H9 (cell line): ENCODE results near the gene MAP7. TPM values are rescaled to one million over a fixed set of nuclear protein-coding genes. Genes with fewer than 3 reads are reported as not detected.

ENCODE experiments used
- DNase-seq: peaks from one replicate; pipeline ENCODE4 v3.0.0-alpha.2; 2017
- H2AFZ ChIP-seq: one replicate; pipeline ENCODE4 v1.6.1; 2013; ENCODE audit warnings: mild to moderate bottlenecking, low read length, control low read depth, moderate library complexity
- H2AK5ac ChIP-seq: 2 replicates; pipeline ENCODE4 v1.6.1; 2013; ENCODE audit warnings: low read length, control low read depth, mixed read lengths; ENCODE audit not compliant: insufficient read length
- H2BK120ac ChIP-seq: one replicate; pipeline ENCODE4 v1.6.1; 2013; ENCODE audit warnings: low read depth, mild to moderate bottlenecking, low read length, control low read depth, inconsistent platforms; ENCODE audit not compliant: poor library complexity, severe bottlenecking
- H2BK12ac ChIP-seq: 2 replicates; pipeline ENCODE4 v1.6.1; 2013; ENCODE audit warnings: low read length, control low read depth, mixed read lengths, low read depth; ENCODE audit not compliant: insufficient read length
- H2BK15ac ChIP-seq: 2 replicates; pipeline ENCODE4 v1.6.1; 2013; ENCODE audit warnings: low read depth, low read length, control low read depth
- H2BK20ac ChIP-seq: one replicate; pipeline ENCODE4 v1.6.1; 2013; ENCODE audit warnings: low read depth, mild to moderate bottlenecking, low read length, control low read depth, inconsistent platforms; ENCODE audit not compliant: poor library complexity, severe bottlenecking
- H2BK5ac ChIP-seq: 2 replicates; pipeline ENCODE4 v1.6.1; 2013; ENCODE audit warnings: low read length, control low read depth, mixed read lengths; ENCODE audit not compliant: insufficient read length
- H3K14ac ChIP-seq: 2 replicates; pipeline ENCODE4 v1.6.1; 2013; ENCODE audit warnings: low read length, control low read depth; ENCODE audit not compliant: insufficient read depth
- H3K18ac ChIP-seq: 2 replicates; pipeline ENCODE4 v1.6.1; 2013; ENCODE audit warnings: low read depth, mild to moderate bottlenecking, mixed read lengths, low read length, control low read depth; ENCODE audit not compliant: insufficient read length
- H3K23ac ChIP-seq: 2 replicates; pipeline ENCODE4 v1.6.1; 2013; ENCODE audit warnings: low read length, control low read depth, mixed read lengths, low read depth; ENCODE audit not compliant: insufficient read length
- H3K23me2 ChIP-seq: 2 replicates; pipeline ENCODE4 v1.6.1; 2013; ENCODE audit warnings: low read depth, mild to moderate bottlenecking, mixed read lengths, low read length, control low read depth; ENCODE audit not compliant: insufficient read length, poor library complexity, severe bottlenecking
- H3K27ac ChIP-seq: 2 replicates; pipeline ENCODE4 v1.5.1; 2013; ENCODE audit warnings: low read length, control low read depth, mixed read lengths, low read depth; ENCODE audit not compliant: insufficient read length
- H3K27me3 ChIP-seq: 2 replicates; pipeline ENCODE4 v1.6.1; 2013; ENCODE audit warnings: low read length, control low read depth, inconsistent platforms; ENCODE audit not compliant: insufficient read depth
- H3K4ac ChIP-seq: 2 replicates; pipeline ENCODE4 v1.6.1; 2013; ENCODE audit warnings: low read depth, mild to moderate bottlenecking, control low read depth, inconsistent platforms, low read length, moderate library complexity
- H3K4me1 ChIP-seq: 2 replicates; pipeline ENCODE4 v1.6.1; 2013; ENCODE audit warnings: low read length, control low read depth, inconsistent platforms; ENCODE audit not compliant: insufficient read depth
- H3K4me2 ChIP-seq: 2 replicates; pipeline ENCODE4 v1.6.1; 2013; ENCODE audit warnings: low read length, control low read depth, mixed read lengths; ENCODE audit not compliant: insufficient read length, insufficient read depth
- H3K56ac ChIP-seq: 2 replicates; pipeline ENCODE4 v1.6.1; 2013; ENCODE audit warnings: low read depth, mild to moderate bottlenecking, mixed read lengths, low read length, control low read depth; ENCODE audit not compliant: insufficient read length
- H3K79me1 ChIP-seq: 2 replicates; pipeline ENCODE4 v1.6.1; 2013; ENCODE audit warnings: low read depth, mild to moderate bottlenecking, moderate library complexity, low read length, control low read depth, inconsistent platforms; ENCODE audit not compliant: insufficient read depth, poor library complexity, severe bottlenecking
- H3K79me2 ChIP-seq: 2 replicates; pipeline ENCODE4 v1.6.1; 2013; ENCODE audit warnings: low read length, control low read depth, inconsistent platforms; ENCODE audit not compliant: insufficient read depth
- H3K9ac ChIP-seq: 2 replicates; pipeline ENCODE4 v1.6.1; 2013; ENCODE audit warnings: low read length, control low read depth, mixed read lengths; ENCODE audit not compliant: insufficient read length; ENCODE audit errors: extremely low read depth
- H3K9me3 ChIP-seq: one replicate; pipeline ENCODE4 v1.6.1; 2013; ENCODE audit warnings: low read depth, low read length, inconsistent platforms; ENCODE audit not compliant: control insufficient read depth
- H3T11ph ChIP-seq: one replicate; pipeline ENCODE4 v1.6.1; 2013; ENCODE audit warnings: mild to moderate bottlenecking, low read length, control low read depth, inconsistent platforms
- H4K20me1 ChIP-seq: one replicate; pipeline ENCODE4 v1.6.1; 2013; ENCODE audit not compliant: control insufficient read depth, insufficient read length, insufficient read depth
- H4K5ac ChIP-seq: 2 replicates; pipeline ENCODE4 v1.6.1; 2013; ENCODE audit warnings: low read depth, mild to moderate bottlenecking, mixed read lengths, low read length, control low read depth; ENCODE audit not compliant: insufficient read length
- H4K8ac ChIP-seq: replicated peaks from 2 replicates; pipeline ENCODE4 v1.6.1; 2013; ENCODE audit warnings: low read length, control low read depth, mixed read lengths, low read depth; ENCODE audit not compliant: insufficient read length
- H4K91ac ChIP-seq: 2 replicates; pipeline ENCODE4 v1.6.1; 2013; ENCODE audit warnings: low read depth, mild to moderate bottlenecking, moderate library complexity, mixed read lengths, low read length, control low read depth; ENCODE audit not compliant: insufficient read length
- H3K27ac Mint-ChIP-seq, 3 experiments: 2 replicates in 2 of 3; 3 replicates in 1 of 3; pipeline ENCODE4 v1.8.0; 2020 to 2021; ENCODE audit warnings: mixed read lengths in 3 of 3, mild to moderate bottlenecking in 1 of 3, moderate library complexity in 1 of 3
- H3K27me3 Mint-ChIP-seq: 2 replicates; pipeline ENCODE4 v1.8.0; 2021; ENCODE audit warnings: low read depth, mild to moderate bottlenecking, moderate library complexity, mixed read lengths
- H3K36me3 Mint-ChIP-seq, 3 experiments: 2 replicates in 2 of 3; 3 replicates in 1 of 3; pipeline ENCODE4 v1.8.0; 2020 to 2021; ENCODE audit warnings: low read depth in 3 of 3, mixed read lengths in 3 of 3; ENCODE audit not compliant: insufficient read depth in 1 of 3
- H3K4me1 Mint-ChIP-seq, 2 experiments: 2 replicates each; pipeline ENCODE4 v1.8.0; 2020; ENCODE audit warnings: mixed read lengths in 2 of 2
- H3K4me3 Mint-ChIP-seq, 2 experiments: 2 replicates in 1 of 2; 3 replicates in 1 of 2; pipeline ENCODE4 v1.8.0; 2020 to 2021; ENCODE audit warnings: mild to moderate bottlenecking in 2 of 2, mixed read lengths in 2 of 2, moderate library complexity in 1 of 2
- H3K9me3 Mint-ChIP-seq, 2 experiments: 2 replicates in 1 of 2; 3 replicates in 1 of 2; pipeline ENCODE4 v1.8.0; 2020; ENCODE audit warnings: mild to moderate bottlenecking in 2 of 2, mixed read lengths in 2 of 2, moderate library complexity in 1 of 2
- WGBS: extraction: QIAGEN DNeasy Blood & Tissue Kit; methylation state at CpG from one replicate; pipeline ENCODE4 v1.1.7; 2013; ENCODE audit warnings: missing lambda C conversion rate, low lambda C conversion rate, mixed read lengths; ENCODE audit not compliant: insufficient read length; ENCODE audit errors: extremely low coverage; 5-methylcytosine and 5-hydroxymethylcytosine counted together
- total RNA-seq: library from RNA; stranded (reverse); gene quantifications from 2 replicates; pipeline ENCODE4 v1.2.1, GENCODE V29; 2021
- TF ChIP-seq, protein P1 (sequence below): fragments of 200-600 bp; sonication (generic); conservative IDR thresholded peaks from 3 replicates; pipeline ENCODE4 v1.8.0; 2021; ENCODE audit warnings: antibody characterized with exemption, mild to moderate bottlenecking

MAP7 gene
- total RNA-seq, 1 experiment from 2014 or later: 51.1 TPM

DNA sequence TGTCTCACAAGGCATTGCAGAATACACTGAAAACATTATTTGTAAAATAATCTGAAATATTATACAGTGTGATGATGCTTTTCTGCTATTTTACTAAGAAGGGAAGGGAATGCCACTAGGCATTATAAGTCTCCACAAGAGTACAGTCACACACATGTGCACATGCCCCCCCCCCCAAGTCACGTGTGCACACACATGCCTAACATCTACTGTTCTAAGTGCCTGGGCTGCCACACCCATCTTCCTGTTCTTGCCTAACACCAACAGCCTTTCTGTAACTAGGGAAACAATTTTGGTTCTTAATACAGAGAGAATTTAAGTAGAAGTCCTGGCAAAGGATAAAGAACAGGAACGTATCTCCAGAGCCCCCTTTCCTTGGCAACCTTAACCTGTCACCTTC lies 202.4 kb downstream of the MAP7 start:
- TF ChIP-seq, protein P1, sequence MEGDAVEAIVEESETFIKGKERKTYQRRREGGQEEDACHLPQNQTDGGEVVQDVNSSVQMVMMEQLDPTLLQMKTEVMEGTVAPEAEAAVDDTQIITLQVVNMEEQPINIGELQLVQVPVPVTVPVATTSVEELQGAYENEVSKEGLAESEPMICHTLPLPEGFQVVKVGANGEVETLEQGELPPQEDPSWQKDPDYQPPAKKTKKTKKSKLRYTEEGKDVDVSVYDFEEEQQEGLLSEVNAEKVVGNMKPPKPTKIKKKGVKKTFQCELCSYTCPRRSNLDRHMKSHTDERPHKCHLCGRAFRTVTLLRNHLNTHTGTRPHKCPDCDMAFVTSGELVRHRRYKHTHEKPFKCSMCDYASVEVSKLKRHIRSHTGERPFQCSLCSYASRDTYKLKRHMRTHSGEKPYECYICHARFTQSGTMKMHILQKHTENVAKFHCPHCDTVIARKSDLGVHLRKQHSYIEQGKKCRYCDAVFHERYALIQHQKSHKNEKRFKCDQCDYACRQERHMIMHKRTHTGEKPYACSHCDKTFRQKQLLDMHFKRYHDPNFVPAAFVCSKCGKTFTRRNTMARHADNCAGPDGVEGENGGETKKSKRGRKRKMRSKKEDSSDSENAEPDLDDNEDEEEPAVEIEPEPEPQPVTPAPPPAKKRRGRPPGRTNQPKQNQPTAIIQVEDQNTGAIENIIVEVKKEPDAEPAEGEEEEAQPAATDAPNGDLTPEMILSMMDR: no peak
- H4K8ac ChIP-seq: no peak overlapping the region
- Mint-ChIP-seq H3K4me3 (no peak overlapping the region), H3K27me3 (no peaks in the 10 kb centered on the region), H3K4me1 (peaks cover 18 to 25% of the 10 kb centered on the region in 2 experiments), H3K36me3 (peaks cover 8 to 45% (median 12%) of the 10 kb centered on the region in 3 experiments; a peak in 6 of 7 replicates), H3K27ac (peak overlapping the region in 2 of 3 experiments; percentile 19 to 29; a peak in 1 of 7 replicates), H3K9me3 (no peaks in the 10 kb centered on the region)
- H3K14ac ChIP-seq: no peak overlapping the region
- no peak overlapping the region for H2BK120ac ChIP-seq
- H3K9ac ChIP-seq: no peak overlapping the region
- no peak overlapping the region for H3K56ac ChIP-seq
- no peak overlapping the region for H3K18ac ChIP-seq
- no peak overlapping the region for H2BK12ac ChIP-seq
- no peak overlapping the region for H2BK5ac ChIP-seq
- H2BK20ac ChIP-seq: no peak overlapping the region
- no peaks in the 10 kb centered on the region for H3K79me1 ChIP-seq
- H3K23me2 ChIP-seq: no peaks in the 10 kb centered on the region
- no peak overlapping the region for H3K27ac ChIP-seq
- no peaks in the 10 kb centered on the region for H3K27me3 ChIP-seq
- no peaks in the 10 kb centered on the region for H4K20me1 ChIP-seq
- no peak overlapping the region for H3K4me2 ChIP-seq
- no peaks in the 10 kb centered on the region for H3K9me3 ChIP-seq
- H2BK15ac ChIP-seq: no peak overlapping the region
- H2AK5ac ChIP-seq: no peak overlapping the region
- no peak overlapping the region for H4K91ac ChIP-seq
- H3K4me1 ChIP-seq: no peaks in the 10 kb centered on the region; the same call in 1 of the 2 replicates
- no peak overlapping the region for H3T11ph ChIP-seq
- no peaks in the 10 kb centered on the region for H3K79me2 ChIP-seq
- no peak overlapping the region for H3K4ac ChIP-seq
- H3K23ac ChIP-seq: no peak overlapping the region
- WGBS: no CpG with 5 or more reads among the region's 2 CpGs
- H4K5ac ChIP-seq: no peak overlapping the region
- H2AFZ ChIP-seq: no peak overlapping the region
- no peak for DNase-seq
